NCI-H2029 (cell line): ENCODE measurements around the gene DNMBP.
A peak's percentile ranks its signal among the peaks of the same experiment; 100 is the strongest.

Experiments used
- DNase-seq: peaks from one replicate; lab custom pipeline; 2025; lab: John Stamatoyannopoulos, UW

Gene DNMBP, protein sequence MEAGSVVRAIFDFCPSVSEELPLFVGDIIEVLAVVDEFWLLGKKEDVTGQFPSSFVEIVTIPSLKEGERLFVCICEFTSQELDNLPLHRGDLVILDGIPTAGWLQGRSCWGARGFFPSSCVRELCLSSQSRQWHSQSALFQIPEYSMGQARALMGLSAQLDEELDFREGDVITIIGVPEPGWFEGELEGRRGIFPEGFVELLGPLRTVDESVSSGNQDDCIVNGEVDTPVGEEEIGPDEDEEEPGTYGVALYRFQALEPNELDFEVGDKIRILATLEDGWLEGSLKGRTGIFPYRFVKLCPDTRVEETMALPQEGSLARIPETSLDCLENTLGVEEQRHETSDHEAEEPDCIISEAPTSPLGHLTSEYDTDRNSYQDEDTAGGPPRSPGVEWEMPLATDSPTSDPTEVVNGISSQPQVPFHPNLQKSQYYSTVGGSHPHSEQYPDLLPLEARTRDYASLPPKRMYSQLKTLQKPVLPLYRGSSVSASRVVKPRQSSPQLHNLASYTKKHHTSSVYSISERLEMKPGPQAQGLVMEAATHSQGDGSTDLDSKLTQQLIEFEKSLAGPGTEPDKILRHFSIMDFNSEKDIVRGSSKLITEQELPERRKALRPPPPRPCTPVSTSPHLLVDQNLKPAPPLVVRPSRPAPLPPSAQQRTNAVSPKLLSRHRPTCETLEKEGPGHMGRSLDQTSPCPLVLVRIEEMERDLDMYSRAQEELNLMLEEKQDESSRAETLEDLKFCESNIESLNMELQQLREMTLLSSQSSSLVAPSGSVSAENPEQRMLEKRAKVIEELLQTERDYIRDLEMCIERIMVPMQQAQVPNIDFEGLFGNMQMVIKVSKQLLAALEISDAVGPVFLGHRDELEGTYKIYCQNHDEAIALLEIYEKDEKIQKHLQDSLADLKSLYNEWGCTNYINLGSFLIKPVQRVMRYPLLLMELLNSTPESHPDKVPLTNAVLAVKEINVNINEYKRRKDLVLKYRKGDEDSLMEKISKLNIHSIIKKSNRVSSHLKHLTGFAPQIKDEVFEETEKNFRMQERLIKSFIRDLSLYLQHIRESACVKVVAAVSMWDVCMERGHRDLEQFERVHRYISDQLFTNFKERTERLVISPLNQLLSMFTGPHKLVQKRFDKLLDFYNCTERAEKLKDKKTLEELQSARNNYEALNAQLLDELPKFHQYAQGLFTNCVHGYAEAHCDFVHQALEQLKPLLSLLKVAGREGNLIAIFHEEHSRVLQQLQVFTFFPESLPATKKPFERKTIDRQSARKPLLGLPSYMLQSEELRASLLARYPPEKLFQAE (N-terminal part only)

DNA sequence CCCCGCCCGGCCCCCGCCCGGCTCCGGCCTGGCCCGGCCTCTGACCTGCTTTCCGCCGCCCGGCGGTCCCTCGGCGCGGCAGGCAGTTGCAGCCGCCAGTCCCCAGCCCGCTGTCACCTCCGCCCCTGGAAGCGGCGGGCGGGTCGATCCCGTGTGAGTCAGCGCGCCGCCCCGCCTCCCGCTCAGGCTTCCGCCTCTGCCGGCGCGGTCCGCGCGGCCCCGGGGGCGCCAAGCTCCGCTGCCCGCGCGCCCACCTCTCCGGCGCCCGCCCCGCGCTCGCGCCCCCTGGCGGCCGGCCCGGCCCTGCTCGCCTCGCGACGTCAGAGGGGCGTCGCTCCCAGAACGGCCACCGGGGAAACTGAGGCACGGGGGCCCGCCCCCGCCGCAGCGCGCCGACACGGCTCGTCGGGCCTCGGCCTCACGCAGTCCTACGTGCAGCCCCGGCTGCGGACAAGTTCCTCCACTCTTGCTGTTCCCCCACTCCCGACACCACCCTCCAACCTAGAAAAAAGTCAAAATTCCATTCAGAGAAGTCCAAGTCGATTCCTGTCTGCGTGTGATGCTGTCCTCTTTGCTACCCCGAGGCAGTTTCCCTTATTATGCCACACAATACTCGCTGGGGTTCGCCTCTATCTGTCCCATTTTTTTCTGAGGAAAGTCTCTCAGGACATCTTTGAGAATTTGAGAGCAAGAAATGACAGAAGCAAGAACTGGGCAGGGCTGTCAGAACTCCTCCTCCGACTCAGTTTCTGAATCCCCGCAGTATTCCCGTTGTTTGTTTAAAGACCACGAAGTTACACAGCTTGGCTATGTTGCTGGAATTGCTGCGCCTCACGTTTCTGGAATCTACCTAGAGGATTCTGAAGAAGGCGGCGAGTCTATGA lies at the start of gene DNMBP:
Gene DNMBP, minus strand, starts transcription at position 155 of the 884 bp plus-strand sequence. CDS start 37,823 bp downstream, outside the sequence.
- DNase-seq: peak; percentile 21

DNA sequence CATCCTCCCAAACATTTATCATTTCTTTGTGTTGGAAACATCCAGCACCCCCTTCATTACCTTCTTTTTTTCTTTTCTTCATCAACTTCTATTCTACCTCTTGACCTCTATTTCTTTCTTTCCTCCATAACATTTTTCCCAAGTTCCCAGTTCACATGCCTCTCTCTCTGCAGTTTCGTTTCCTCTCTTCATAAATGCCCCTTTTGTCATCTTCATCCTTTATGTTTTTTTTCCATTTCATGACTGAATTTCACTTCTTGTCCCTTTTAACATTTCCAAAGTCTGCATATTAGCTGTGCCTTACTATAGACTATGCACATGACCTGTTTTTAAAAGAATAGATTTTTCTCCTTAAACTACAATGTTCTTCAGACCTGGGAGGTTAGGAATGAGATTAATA lies 48.2 kb upstream of the DNMBP start:
- DNase-seq: no peak

DNA sequence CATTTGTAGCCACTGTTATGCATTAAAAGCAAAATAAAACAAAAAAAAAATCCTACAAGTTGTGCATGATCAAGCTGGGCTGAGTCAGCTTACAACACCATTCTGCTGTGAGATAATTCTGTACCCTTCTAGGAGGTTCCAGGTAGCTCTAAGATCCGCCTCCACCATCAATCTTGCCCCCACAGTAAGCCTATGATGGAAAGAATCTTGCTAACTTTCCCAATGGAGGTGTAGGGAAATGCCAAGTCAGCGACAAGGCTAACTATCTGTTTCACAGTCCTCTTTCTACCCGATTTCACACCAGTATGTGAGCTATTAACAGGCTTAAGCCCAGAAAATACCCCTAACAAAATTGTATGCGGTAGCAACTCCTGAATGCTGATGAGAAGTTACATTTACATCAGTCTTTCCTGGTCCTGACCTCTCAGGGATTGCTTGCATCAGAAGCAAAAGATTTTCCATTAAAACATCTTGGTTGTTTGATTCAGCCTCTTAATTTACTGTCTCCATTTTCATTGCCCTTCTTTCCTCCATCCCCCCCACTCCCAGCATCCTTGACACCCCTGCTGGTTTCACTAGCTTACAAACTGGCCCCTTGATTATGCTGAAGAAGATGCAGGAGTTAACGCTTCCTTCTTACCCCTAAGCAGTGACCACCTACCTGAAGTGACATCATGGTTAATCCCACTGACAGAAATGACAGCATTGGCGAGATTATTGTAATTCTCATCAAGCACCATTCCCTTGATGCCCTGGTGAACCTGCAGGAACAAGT lies 44.1 kb upstream of the DNMBP start:
- DNase-seq: no peak

DNA sequence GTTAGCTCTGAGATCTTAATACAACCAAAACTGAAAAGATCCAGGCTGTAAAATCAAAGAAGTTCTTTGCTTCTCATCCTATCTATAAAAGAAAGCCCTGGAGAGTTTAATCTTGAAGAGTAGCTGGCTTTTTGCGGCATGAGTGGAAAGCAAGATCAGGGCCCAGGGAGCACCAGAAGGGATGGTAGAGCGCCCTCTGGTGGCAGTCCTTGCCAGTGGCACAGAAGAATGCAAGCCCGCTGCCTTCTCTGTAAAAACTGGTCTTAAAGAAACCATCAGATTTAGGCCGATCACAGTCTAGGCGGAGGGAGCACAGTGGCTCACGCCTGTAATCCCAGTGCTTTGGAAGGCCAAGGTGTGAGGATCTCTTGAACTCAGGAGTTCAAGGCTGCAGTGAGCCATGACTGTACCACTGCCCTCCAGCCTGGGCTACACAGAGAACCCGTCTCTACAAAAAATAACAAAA lies 36.3 kb upstream of the DNMBP start:
- peak; percentile 29 for DNase-seq

DNA sequence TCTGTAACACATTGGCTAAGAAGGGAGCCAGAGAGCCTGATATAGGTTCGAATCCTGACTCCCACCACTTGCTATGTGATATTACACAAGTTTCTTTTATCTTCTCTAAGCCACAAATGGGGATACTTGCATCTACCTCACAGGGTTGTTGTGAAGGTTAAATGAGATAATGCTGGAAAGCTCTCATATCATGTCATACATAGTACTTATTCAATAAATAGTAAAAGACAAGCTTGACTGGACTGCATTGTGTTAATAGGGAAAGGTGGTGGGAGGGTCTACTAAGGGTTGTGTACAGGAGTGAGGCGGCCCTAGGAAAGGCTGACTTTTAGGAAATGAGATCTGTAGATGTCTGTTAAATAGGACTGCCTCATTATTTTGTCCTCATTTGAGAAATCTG lies 35.8 kb upstream of the DNMBP start:
- DNase-seq: no peak

DNA sequence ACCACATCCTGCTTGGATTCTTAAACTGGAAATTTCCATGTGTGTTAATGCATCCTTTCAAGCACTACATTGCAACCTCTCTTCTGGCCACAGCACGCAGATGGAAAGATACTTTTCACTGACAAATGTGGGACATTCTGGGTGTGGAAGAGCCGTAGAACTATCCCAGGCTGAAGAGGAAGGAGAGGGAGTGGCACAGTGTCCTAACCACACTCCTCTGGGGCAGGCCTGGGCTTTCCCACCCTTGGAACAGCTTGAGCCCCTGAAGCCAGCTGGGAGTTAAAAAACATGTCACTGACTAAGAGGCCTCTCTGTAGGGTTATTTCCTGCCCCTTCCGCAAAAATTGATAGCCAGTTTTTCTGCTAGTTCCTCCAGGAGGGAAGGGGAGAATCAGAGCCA lies 34.0 kb upstream of the DNMBP start:
- no peak for DNase-seq

DNA sequence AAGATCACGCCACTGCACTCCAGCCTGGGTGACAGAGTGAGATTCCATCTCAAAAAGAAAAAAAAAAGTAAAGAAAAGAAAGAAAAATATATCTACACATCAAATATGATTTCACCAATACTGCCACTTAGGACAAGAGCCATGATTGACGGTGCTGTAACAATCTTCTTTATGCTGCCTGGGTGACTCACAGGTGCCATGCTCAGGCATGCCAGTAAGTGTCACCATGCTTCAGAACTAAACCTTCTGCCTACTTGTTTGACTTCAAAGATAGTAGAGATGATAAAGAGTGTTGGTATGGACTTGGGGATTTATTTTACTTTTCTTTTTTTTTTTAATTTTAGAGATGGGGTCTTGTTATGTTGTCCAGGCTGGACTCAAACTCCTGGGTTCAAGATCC lies 33.6 kb upstream of the DNMBP start:
- DNase-seq: no peak

DNA sequence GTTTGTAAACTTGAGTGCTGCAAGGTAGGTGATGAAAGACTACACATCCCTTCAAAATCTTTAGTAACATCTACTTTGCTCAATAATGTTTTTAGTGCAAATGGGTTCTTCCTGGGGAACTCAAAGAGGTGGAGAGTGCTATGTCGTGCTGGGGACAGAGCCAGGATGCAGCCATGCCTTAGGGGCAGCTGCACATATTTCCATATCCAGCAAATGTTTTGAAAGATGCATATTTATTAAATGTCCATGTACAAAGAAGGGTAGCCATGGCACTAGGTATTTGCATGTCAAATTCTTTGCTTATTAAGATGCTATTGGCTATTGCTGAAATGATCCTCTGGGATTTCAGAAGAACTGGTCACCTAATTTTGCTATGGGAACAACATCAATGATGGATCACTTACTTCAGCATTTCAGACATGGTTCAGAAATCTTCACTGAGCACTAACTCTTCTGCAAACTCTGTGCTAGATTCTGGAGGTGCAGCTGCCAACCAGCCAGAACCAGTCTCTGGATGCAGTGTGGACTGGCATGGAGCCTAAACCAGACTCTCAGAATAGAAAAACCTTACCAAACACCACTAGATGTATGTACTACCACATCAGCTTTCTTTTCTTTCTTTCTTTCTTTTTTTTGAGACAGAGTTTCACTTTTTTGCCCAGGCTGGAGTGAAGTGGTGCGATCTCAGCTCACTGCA lies 31.7 kb upstream of the DNMBP start:
- DNase-seq: no peak

DNA sequence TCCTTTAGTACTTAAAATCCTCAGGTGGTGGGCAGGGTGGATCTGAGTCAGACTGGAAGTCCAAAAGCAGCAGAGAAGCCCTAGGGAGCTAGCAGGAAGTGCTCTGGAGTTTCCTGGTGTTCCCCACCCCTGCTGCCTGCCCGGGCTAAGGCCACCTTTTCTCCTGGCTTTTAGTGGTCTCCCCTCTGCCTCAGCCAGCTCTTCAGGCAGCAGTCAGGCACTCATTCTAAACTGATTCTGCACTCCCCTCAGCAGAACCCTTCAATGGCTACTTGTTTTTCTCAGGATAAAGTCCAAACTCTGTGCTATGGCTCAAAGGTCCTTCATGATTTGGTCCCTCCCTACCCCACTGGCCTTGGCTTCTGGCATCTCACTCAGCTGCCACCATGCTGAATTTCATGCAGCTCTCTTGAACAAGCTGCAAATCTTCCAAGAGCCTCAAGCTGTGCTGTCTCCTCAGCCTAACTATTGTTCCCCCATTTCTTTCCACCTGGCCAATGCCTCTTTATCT lies 28.9 kb upstream of the DNMBP start:
- no peak for DNase-seq

DNA sequence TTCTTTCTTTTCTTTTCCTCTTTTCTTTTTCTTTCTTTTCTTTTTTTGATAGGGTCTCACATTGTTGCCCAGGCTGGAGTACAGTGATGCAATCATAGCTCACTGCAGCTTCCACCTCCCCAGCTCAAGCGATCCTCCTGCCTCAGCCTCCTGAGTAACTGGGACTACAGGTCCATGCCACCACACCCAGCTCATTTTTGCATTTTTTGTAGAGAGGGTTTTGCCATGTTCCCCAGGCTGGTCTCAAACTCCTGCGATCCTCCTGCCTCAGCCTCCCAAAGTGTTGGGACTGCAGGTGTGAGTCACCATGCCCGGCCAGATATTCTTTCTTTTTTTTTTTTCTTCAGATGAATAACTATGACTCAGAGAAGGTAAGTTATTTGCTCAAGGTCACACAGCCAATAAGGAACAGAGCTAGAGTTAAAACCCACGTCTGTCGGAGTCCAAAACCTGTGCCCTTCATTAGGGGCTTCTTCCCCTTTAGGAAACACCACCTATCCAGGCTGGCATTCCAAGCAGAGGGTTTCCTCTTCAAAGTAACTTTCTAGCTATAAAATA lies 28.1 kb upstream of the DNMBP start:
- no peak for DNase-seq

DNA sequence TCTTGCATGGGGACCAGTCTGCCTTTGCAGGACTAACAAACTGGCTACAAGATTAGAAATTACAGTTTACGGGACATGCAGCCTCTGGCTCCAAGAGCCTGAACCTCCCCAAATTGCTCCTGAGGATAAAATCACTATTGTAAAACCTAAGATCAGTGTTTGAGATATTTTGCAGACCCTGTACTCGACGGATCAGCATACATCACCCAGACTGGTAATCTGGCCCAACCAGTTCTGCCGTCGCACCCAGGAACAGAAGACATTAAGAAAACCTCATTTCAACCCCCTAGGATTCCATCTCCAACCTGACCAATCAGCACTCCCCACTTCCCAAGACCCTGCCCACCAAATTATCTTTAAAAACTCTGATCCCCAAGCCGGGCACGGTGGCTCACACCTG lies 27.1 kb upstream of the DNMBP start:
- no peak for DNase-seq

DNA sequence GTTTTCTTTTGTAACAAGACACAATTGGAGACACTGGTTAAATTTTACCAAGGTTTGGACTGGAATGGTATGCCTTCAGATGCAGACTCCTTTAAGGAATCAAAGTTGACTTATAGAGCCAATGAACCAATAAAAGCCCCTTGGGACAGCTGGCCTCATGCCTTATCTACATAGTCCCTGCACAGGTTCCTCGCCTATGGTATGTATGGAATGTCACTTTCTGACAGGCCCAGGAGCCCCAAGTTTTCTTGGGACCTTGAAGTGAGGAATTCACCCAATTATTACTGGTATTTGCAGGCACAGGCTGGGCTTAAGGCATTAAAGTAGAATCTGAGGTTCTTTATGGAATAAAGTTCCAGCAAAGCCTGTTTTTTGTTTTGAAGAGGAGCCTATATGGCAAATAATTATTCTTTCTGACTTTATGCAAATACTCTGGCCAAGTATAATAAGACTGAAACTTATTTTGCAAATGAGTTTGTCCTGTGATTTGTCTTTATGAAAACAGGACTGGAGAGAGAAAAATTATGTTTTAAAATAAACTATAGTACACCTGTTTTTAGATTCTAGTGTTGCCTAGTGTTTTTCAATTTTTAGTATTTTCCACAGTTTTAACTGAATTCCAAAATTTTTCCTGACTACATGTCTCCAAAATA lies 24.1 kb upstream of the DNMBP start:
- no peak for DNase-seq

DNA sequence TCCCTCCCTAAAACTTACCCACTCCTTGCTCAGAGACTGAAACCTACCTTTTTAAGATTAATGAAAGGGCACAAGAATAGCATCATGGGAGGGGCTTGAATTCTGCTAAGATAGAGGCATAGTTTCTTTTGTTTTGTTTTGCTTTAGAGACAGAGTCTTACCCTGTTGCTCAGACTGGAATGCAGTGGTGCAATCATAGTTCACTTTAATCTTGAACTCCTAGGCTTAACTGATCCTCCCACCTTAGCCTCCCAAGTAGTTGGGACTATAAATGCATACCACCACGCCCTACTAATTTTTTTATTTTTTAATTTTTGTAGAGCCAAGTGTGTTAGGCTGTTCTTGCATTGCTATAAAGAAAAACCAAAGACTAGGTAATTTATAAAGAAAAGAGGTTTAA lies 17.7 kb upstream of the DNMBP start:
- no peak for DNase-seq

DNA sequence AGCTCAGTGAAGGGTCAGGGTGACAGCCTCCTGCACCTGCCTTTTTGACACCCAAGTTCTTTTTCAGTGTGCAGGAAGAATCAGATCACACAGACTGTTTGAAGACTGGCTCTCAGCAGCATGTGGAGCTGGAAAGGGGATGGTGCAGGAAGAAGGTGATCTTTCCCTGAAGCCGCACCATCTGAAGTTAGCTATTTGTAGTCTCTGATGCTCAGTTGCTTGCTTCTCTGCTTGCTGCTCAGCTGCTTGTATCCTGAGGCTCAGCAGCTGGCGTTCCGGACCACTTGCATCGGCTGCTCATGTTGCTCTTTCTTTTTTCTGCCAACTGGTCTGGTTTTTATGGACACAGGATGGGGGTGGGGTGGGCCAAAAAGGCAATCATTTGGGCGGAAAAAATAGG lies 15.8 kb upstream of the DNMBP start:
- peak; percentile 34 for DNase-seq

DNA sequence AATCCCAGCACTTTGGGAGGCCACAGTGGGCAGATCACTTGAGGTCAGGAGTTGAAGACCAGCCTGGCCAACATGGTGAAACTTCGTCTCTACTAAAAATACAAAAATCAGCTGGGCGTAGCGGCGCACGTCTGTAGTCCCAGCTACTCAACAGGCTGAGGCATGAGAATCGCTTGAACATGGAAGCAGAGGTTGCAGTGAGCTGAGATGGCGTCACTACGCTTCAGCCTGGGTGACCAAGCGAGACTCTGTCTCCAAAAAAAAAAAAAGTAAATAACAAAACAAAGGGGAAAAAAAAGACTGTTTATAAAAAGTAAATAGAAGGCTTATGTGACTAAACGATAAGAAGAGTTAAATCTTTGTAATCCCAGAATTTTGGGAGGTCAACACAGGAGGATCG lies 15.0 kb upstream of the DNMBP start:
- DNase-seq: no peak

DNA sequence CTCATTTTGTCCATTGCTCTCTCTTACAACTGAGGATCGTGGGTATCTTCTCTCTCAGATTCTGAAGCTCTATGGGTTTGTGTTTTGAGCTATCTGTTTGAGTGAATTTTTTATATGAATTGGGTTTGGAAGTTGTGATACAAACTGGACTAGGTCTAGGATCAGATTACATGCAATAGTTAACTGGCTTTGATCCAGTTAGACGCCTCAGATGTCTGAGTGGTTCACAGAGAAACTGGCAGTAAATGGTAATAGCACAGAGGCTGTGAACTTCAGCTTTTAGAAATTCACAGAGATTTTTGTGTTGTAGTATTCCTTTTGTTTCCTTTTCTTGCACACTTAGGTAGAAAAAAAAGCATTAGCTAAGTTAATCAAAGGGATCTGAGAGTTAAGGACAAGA lies 12.7 kb upstream of the DNMBP start:
- DNase-seq: peak; percentile 21

DNA sequence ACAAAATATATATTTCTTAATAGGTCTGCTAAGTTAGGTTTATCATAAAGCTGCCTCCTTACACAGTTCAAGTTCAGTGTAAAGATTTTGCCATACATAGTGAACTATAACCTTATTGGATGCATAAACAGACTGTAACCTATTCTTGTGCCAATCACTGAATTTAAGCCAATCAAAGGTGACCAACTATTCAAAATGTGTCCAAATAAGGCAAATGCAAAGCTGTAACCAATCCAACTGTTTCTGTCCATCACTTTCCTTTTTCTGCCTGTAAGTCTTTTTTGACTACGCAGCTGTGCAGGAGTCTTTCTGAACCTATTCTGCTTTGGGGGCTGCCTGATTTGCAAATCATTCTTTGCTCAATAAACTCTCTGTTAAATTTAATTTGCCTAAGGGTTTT lies 11.6 kb upstream of the DNMBP start:
- no peak for DNase-seq

DNA sequence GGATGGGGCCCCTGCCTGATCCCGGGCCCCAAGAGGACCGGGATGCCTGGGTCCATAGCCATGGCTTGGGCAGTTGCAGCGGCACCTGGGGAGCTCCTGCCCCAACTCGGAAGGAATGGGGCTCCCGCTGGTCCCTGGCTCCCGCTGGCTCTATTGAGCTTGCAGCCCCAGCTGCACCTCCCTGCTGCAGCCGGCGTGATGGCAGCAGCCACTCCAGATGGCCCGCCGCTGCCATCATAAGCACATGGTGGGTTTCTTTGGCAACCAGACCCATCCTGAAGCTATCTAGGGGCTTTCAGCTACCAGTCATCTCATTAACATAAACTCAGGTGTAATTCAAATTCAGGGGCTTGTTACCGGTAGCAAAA lies 11.1 kb upstream of the DNMBP start:
- DNase-seq: no peak
